IPS DF 19.7 (cell line): ENCODE measurements around the gene TNFRSF13B.
"Not testable (repeated sequence)": the region's sequence is repeated elsewhere in the genome, so short reads cannot be mapped to it uniquely, and the experiment has no call there.

Source experiments
- DNase-seq: peaks from one replicate; pipeline ENCODE4 v3.0.0-alpha.2; 2013; ENCODE audit warnings: low read depth, low spot score

The TNFRSF13B gene

GRCh38 chr17:16926571-16927451, 45.1 kb downstream of the TNFRSF13B start:
- DNase-seq = no peak

- no peak for DNase-seq
Observed at GRCh38 chr17:16926061-16926511, 45.8 kb downstream of the TNFRSF13B start.

- DNase-seq = no peak
Observed at GRCh38 chr17:16925461-16926060, 46.4 kb downstream of the TNFRSF13B start.

GRCh38 chr17:16924696-16925440, 47.0 kb downstream of the TNFRSF13B start:
- no peak for DNase-seq

- no peak for DNase-seq
Observed at GRCh38 chr17:16923904-16924695, 47.8 kb downstream of the TNFRSF13B start.

- no peak for DNase-seq
Observed at GRCh38 chr17:16923097-16923903, 48.6 kb downstream of the TNFRSF13B start.

GRCh38 chr17:16922386-16923096, 49.4 kb downstream of the TNFRSF13B start:
- DNase-seq = no peak

- DNase-seq = not testable (repeated sequence)
Observed at GRCh38 chr17:16921451-16921850, 50.5 kb downstream of the TNFRSF13B start.

- DNase-seq = no peak
Observed at GRCh38 chr17:16920628-16921020, 51.3 kb downstream of the TNFRSF13B start.

- DNase-seq = peak; percentile 25
Observed at GRCh38 chr17:16919663-16920627, 52.0 kb downstream of the TNFRSF13B start.

- no peak for DNase-seq
Observed at GRCh38 chr17:16918443-16918842, 53.5 kb downstream of the TNFRSF13B start.

GRCh38 chr17:16917671-16918394, 54.1 kb downstream of the TNFRSF13B start:
- no peak for DNase-seq

GRCh38 chr17:16916557-16916920, 55.4 kb downstream of the TNFRSF13B start:
- DNase-seq = no peak

GRCh38 chr17:16915752-16916556, 56.0 kb downstream of the TNFRSF13B start:
- peak; percentile 38 for DNase-seq

GRCh38 chr17:16913463-16913862, 58.5 kb downstream of the TNFRSF13B start:
- DNase-seq = no peak

GRCh38 chr17:16912021-16912962, 59.6 kb downstream of the TNFRSF13B start:
- no peak for DNase-seq
